HepG2 (cell line): ENCODE results near the gene FAM114A2. TPM values are rescaled to one million over a fixed set of nuclear protein-coding genes. Genes with fewer than 3 reads are reported as not detected.

Experiments used
- ATF1 ChIP-seq: IDR thresholded peaks from 2 replicates; pipeline ENCODE4 v1.6.1; 2016; ENCODE audit warnings: mild to moderate bottlenecking, control low read depth
- BRD4 ChIP-seq: sonication (generic); formaldehyde crosslinking; IDR thresholded peaks from 2 replicates; pipeline ENCODE4 v1.4.0; 2020; ENCODE audit warnings: missing genetic modification reagents
- ETV5 ChIP-seq: IDR thresholded peaks from 2 replicates; pipeline ENCODE4 v1.6.1; 2018; ENCODE audit warnings: missing biosample characterization, missing genetic modification reagents, inconsistent platforms, borderline replicate concordance
- FLYWCH1 ChIP-seq: sonication (generic); formaldehyde crosslinking; IDR thresholded peaks from 2 replicates; pipeline ENCODE4 v1.8.1; 2023; ENCODE audit warnings: mild to moderate bottlenecking, missing genetic modification reagents
- FOXK2 ChIP-seq: fragments of 450-650 bp; IDR thresholded peaks from 2 replicates; pipeline ENCODE4 v1.6.1; 2016
- HIC2 ChIP-seq: sonication (generic); formaldehyde crosslinking; IDR thresholded peaks from 2 replicates; pipeline ENCODE4 v1.9.0; 2022; ENCODE audit warnings: low read depth, missing genetic modification reagents
- HNRNPL ChIP-seq: fragments of 200-400 bp; formaldehyde crosslinking; IDR thresholded peaks from 2 replicates; pipeline ENCODE4 v1.6.1; 2017; ENCODE audit warnings: mild to moderate bottlenecking, low read depth, low read length
- JUND ChIP-seq: sonication (generic); formaldehyde crosslinking; IDR thresholded peaks from 2 replicates; pipeline ENCODE4 v1.8.0; 2022; ENCODE audit warnings: mild to moderate bottlenecking, missing genetic modification reagents
- NFKBIZ ChIP-seq: IDR thresholded peaks from 2 replicates; pipeline ENCODE4 v1.6.1; 2018; ENCODE audit warnings: missing genetic modification reagents, missing compliant biosample characterization
- ZBTB4 ChIP-seq: sonication (generic); formaldehyde crosslinking; IDR thresholded peaks from 2 replicates; pipeline ENCODE4 v1.4.0; 2020; ENCODE audit warnings: missing genetic modification reagents, mild to moderate bottlenecking, borderline replicate concordance
- ZMAT3 ChIP-seq: sonication (generic); formaldehyde crosslinking; conservative IDR thresholded peaks from 2 replicates; pipeline ENCODE4 v1.7.0; 2021; ENCODE audit warnings: missing genetic modification reagents
- polyA plus RNA-seq, 8 experiments: library from polyadenylated mRNA; depleted of rRNA in 3 of 8; stranded (reverse) in 7 of 8; unstranded in 1 of 8; fragments of >200 nt; fragmentation: Illumina TruSeq in 4 of 8; extraction: Trizol in 4 of 8; gene quantifications; 2 replicates each; pipeline versions ENCODE4 v1.2.1 to v1.2.3, GENCODE V29; 2011 to 2016; ENCODE audit warnings: low read depth in 4 of 8, missing spikeins in 1 of 8, mixed read lengths in 1 of 8; ENCODE audit not compliant: insufficient read depth in 1 of 8
- total RNA-seq, 5 experiments: library from RNA; depleted of rRNA; stranded (reverse); fragments of >200 nt; fragmentation: Illumina TruSeq; extraction: Trizol; gene quantifications; 2 replicates each; pipeline ENCODE4 v1.2.3, GENCODE V29; 2016; ENCODE audit warnings: low read depth in 1 of 5
- TF ChIP-seq, protein P1 (sequence below): sonication (generic); formaldehyde crosslinking; IDR thresholded peaks from 2 replicates; pipeline ENCODE4 v1.4.0; 2020; ENCODE audit warnings: low read depth, missing genetic modification reagents
- TF ChIP-seq, protein P2 (sequence below): sonication (generic); formaldehyde crosslinking; IDR thresholded peaks from 2 replicates; pipeline ENCODE4 v1.9.0; 2021; ENCODE audit warnings: mild to moderate bottlenecking, missing genetic modification reagents

FAM114A2 gene
- total and polyA plus RNA-seq, 2 of the 13 experiments (the other 11 are each of a cell fraction or from before 2014, with no cell fraction given), result 6.9 to 11.4 TPM

DNA sequence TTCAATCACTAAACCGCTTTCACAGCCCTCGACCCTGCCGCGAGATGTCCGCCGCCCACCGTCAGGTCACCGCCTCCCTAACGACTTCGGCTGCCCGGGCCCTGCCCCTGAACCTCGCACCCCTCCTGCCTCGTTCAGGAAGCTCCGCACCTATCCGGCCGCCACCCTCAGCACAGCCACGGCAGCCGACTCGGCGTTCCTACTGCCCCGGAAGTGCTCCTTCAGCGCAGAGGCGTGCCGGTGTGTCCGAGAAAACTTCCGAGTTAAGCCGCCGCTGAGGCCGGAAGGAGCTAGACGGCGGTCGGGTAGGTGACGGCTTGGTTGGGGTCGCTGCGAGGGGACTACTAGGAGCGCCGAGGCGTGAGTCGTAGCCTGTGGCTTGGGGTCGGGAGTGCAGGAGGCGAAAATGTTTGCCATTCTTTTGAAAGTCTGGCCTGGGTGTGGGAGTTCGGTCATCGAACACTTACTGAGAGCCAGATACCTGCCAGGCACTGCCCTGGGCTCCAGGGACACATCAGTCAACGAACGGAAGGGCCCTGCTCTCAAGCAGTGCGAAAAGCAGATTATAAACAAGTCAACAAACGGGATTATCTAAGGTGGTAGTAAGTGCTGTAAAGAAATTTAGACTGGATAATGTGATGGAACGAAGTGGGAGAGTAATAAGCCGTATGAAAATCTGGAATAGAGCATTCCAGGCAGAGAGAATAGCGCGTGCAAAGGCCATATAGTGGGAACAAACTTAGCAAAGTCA is at the start of gene FAM114A2, which contains the start of gene MFAP3 (continued):
- TF ChIP-seq ZBTB4 (CRISPR knock-in tag) (peak; percentile 61; the same call in 1 of the 2 replicates), HIC2 (CRISPR knock-in tag) (peak; percentile 41; the same call in 1 of the 2 replicates), FLYWCH1 (CRISPR knock-in tag) (no peak), BRD4 (peak; percentile 28; the same call in 1 of the 2 replicates), FOXK2 (no peak), ETV5 (CRISPR knock-in tag) (peak; percentile 86), ZMAT3 (CRISPR knock-in tag) (peak; percentile 86), JUND (CRISPR knock-in tag) (0 out of 2 replicates have a peak, but pooled peaks have one; percentile 34), NFKBIZ (CRISPR knock-in tag) (peak; percentile 29; the same call in 1 of the 2 replicates), ATF1 (CRISPR knock-in tag) (no peak), HNRNPL (0 out of 2 replicates have a peak, but pooled peaks have one; percentile 28)
- TF ChIP-seq, protein P1, sequence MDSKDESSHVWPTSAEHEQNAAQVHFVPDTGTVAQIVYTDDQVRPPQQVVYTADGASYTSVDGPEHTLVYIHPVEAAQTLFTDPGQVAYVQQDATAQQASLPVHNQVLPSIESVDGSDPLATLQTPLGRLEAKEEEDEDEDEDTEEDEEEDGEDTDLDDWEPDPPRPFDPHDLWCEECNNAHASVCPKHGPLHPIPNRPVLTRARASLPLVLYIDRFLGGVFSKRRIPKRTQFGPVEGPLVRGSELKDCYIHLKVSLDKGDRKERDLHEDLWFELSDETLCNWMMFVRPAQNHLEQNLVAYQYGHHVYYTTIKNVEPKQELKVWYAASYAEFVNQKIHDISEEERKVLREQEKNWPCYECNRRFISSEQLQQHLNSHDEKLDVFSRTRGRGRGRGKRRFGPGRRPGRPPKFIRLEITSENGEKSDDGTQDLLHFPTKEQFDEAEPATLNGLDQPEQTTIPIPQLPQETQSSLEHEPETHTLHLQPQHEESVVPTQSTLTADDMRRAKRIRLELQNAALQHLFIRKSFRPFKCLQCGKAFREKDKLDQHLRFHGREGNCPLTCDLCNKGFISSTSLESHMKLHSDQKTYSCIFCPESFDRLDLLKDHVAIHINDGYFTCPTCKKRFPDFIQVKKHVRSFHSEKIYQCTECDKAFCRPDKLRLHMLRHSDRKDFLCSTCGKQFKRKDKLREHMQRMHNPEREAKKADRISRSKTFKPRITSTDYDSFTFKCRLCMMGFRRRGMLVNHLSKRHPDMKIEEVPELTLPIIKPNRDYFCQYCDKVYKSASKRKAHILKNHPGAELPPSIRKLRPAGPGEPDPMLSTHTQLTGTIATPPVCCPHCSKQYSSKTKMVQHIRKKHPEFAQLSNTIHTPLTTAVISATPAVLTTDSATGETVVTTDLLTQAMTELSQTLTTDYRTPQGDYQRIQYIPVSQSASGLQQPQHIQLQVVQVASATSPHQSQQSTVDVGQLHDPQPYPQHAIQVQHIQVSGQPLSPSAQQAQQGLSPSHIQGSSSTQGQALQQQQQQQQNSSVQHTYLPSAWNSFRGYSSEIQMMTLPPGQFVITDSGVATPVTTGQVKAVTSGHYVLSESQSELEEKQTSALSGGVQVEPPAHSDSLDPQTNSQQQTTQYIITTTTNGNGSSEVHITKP (CRISPR knock-in tag), result peak; percentile 84; the same call in 1 of the 2 replicates
- TF ChIP-seq, protein P2, sequence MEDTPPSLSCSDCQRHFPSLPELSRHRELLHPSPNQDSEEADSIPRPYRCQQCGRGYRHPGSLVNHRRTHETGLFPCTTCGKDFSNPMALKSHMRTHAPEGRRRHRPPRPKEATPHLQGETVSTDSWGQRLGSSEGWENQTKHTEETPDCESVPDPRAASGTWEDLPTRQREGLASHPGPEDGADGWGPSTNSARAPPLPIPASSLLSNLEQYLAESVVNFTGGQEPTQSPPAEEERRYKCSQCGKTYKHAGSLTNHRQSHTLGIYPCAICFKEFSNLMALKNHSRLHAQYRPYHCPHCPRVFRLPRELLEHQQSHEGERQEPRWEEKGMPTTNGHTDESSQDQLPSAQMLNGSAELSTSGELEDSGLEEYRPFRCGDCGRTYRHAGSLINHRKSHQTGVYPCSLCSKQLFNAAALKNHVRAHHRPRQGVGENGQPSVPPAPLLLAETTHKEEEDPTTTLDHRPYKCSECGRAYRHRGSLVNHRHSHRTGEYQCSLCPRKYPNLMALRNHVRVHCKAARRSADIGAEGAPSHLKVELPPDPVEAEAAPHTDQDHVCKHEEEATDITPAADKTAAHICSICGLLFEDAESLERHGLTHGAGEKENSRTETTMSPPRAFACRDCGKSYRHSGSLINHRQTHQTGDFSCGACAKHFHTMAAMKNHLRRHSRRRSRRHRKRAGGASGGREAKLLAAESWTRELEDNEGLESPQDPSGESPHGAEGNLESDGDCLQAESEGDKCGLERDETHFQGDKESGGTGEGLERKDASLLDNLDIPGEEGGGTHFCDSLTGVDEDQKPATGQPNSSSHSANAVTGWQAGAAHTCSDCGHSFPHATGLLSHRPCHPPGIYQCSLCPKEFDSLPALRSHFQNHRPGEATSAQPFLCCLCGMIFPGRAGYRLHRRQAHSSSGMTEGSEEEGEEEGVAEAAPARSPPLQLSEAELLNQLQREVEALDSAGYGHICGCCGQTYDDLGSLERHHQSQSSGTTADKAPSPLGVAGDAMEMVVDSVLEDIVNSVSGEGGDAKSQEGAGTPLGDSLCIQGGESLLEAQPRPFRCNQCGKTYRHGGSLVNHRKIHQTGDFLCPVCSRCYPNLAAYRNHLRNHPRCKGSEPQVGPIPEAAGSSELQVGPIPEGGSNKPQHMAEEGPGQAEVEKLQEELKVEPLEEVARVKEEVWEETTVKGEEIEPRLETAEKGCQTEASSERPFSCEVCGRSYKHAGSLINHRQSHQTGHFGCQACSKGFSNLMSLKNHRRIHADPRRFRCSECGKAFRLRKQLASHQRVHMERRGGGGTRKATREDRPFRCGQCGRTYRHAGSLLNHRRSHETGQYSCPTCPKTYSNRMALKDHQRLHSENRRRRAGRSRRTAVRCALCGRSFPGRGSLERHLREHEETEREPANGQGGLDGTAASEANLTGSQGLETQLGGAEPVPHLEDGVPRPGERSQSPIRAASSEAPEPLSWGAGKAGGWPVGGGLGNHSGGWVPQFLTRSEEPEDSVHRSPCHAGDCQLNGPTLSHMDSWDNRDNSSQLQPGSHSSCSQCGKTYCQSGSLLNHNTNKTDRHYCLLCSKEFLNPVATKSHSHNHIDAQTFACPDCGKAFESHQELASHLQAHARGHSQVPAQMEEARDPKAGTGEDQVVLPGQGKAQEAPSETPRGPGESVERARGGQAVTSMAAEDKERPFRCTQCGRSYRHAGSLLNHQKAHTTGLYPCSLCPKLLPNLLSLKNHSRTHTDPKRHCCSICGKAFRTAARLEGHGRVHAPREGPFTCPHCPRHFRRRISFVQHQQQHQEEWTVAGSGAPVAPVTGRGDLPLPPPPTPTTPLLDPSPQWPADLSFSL (CRISPR knock-in tag), result peak; percentile 61; the same call in 1 of the 2 replicates
